NCI-H1930 (cell line): ENCODE measurements around the gene DNAAF1.
"Not testable (repeated sequence)": the region's sequence is repeated elsewhere in the genome, so short reads cannot be mapped to it uniquely, and the experiment has no call there.

Experiments used
- DNase-seq, 2 experiments: peaks; one replicate each; lab custom pipeline; 2025; lab: John Stamatoyannopoulos, UW

The DNAAF1 gene

GRCh38 chr16:84212154-84212553 lies 67.0 kb downstream of the DNAAF1 start:
- no peak for DNase-seq

- no peak for DNase-seq
Observed at GRCh38 chr16:84212631-84213030, 67.5 kb downstream of the DNAAF1 start.

GRCh38 chr16:84214451-84215066 lies 69.5 kb downstream of the DNAAF1 start:
- no peak for DNase-seq

- DNase-seq: no peak
Observed at GRCh38 chr16:84215531-84215930, 70.4 kb downstream of the DNAAF1 start.

- not testable (repeated sequence) for DNase-seq
Observed at GRCh38 chr16:84216144-84216543, 71.0 kb downstream of the DNAAF1 start.

GRCh38 chr16:84218176-84218823 lies 73.2 kb downstream of the DNAAF1 start:
- no peak for DNase-seq

GRCh38 chr16:84218956-84219355 lies 73.8 kb downstream of the DNAAF1 start:
- no peak for DNase-seq

GRCh38 chr16:84220851-84221250 lies 75.7 kb downstream of the DNAAF1 start:
- DNase-seq: no peak

GRCh38 chr16:84223456-84223855 lies 78.3 kb downstream of the DNAAF1 start:
- no peak for DNase-seq

- no peak for DNase-seq
Observed at GRCh38 chr16:84224554-84224953, 79.4 kb downstream of the DNAAF1 start.

GRCh38 chr16:84225126-84225525 lies 80.0 kb downstream of the DNAAF1 start:
- no peak for DNase-seq

- no peak for DNase-seq
Observed at GRCh38 chr16:84225571-84225970, 80.5 kb downstream of the DNAAF1 start.

GRCh38 chr16:84226026-84226425 lies 80.9 kb downstream of the DNAAF1 start:
- no peak for DNase-seq
